GM19467 (cell line): Measurements from ENCODE around the gene ATAD2B.
"Not testable (repeated sequence)": the region's sequence is repeated elsewhere in the genome, so short reads cannot be mapped to it uniquely, and the experiment has no call there.

ENCODE experiments used
- ATAC-seq: cut with Tn5 transposase; IDR thresholded peaks from one replicate; pipeline ENCODE4 v1.9.1; 2021; ENCODE audit warnings: mild to moderate bottlenecking, moderate library complexity; ENCODE audit not compliant: unreplicated experiment

ATAD2B gene

DNA sequence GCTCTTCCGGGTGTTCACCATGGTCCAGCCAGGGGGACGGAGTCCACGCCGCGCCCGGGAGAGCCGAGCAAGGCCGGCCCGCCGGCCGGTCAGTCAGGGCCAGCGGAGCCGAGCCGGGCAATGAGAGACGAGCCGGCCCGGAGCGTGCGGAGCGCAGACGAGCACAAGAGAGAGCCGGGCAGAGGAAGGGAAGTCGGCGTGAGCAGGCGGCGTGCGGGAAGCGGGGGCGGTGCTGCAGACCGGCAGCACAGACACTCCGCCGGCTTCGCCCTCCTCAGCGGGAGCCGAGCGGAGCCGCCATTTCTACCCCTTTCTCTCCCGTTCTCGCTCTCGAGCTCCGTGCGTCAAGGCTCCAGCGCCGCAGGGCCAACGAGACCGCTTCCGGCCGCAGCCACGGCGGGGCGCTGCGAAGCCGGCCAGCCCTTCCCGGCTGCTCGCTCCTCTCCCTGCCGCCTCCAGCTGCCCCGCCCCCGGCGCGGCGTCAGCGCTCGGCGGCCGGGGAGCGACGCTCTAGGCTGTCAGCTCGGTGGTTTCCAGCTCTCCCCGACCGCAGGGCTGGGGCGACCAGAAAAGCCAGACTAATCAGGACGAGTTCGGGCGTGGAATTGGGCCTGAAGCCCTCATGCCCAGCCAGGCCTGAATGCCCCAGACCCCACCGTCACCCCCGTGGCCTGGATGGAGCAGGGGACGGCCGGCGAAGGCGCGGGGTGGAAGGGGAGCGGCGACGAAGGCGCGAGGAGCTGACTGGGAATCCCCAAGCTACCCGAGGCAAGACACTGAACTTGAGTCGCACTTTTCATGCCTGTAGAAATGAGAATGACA, at the start of gene ATAD2B:
ATAD2B (minus strand) TSS at position 374 of the 822 bp plus-strand sequence; CDS start at position 21, 353 bp downstream.
- peak; percentile 58 for ATAC-seq

DNA sequence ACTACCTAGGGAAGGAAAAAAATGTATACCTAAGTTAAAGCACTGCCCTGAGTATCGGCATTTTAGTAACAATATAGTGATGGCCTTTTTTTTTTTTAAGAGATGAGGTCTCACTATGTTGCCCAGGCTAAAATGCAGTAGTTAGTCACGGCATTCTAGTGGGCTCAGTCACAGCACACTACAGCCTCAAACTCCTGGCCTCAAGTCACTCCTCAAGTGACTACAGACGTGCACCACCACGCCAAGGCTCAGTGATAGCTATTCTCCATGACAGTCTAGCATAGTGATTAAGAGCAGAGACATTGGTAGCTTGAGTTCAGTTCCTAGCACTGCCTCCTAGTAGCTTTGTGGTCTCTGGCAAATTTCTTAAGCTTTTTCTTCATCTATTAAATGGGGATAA, 40.9 kb upstream of the ATAD2B start:
- no peak for ATAC-seq

GRCh38 chr2:23954325-23955014, 27.5 kb upstream of the ATAD2B start:
- ATAC-seq: no peak

DNA sequence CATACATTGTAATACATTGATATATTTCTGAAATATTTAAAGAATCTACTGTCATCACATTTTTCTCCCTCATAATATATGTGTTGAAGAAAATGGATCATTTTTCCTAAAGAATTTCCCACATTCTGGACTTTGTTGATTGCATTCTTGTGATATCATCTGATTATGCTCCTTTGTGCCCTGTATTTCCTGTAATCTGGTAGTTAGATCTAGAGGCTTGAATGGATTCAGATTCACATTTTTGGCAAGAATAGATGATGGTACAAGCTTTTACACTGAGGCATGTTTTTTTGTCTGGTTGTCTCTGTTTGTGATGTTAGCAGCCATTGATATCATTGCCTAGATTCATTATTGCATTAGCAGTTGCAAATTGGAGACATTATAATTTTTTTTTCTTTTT, 26.7 kb upstream of the ATAD2B start:
- ATAC-seq: no peak

- ATAC-seq: not testable (repeated sequence)
Measured at GRCh38 chr2:23952558-23952957, 25.6 kb upstream of the ATAD2B start.

GRCh38 chr2:23947350-23947749, 20.4 kb upstream of the ATAD2B start:
- no peak for ATAC-seq

DNA sequence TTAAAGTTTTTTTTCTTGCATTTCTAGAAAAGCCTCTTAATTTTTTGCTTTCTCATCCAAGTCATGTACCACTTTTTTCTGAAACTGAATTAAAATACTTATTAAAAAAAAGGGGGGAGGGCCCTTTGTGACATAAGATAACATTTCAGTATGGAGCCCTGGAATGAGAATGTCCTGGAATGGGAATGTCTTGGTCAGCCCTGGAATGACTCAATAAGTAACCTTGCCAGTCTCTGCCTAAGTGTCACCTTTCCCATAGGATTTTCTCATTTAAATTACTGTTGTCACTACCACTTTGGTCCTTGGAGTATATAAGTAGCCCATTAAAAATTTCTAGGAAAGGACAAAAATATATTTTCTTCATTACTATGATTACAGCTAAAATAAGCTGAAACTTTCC, 18.1 kb upstream of the ATAD2B start:
- ATAC-seq: no peak

DNA sequence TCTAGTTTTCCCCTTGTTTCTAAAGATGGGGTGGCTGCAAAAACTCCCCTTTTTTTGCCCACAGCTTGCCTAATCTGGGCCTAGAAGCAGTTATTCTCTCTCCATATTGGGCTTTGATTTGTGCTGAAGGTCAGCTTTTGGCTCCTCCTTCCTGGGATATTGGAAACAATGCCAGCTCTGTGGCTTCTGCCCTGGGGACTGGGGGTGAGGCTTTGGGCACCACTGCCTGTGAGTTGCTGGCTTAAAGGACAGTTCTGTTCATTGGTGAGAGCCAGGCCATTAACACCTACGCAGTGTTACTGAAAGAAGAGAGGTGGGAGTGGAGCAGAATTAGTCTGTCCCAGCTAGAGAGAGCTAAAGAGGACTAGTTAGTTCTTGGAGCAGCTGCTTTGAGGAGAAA, 17.6 kb upstream of the ATAD2B start:
- no peak for ATAC-seq

DNA sequence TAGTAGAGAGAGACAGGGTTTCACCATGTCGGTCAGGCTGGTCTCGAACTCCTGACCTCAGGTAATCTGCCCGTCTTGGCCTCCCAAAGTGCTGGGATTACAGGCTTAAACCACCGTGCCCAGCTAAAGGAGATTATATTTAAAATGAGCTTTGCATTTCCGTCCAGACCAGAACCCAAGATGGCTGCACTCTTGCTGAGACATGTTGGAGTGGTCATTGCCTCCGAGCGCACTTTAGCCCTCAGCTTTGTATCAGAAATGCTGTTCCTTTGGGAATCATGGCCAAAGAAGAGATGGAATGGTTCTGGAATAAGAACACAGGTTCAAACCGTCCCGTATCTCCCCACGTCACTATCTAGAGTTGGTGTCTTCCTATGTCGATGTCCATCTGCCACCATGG, 16.7 kb upstream of the ATAD2B start:
- no peak for ATAC-seq

GRCh38 chr2:23941644-23942043, 14.7 kb upstream of the ATAD2B start:
- ATAC-seq: no peak

GRCh38 chr2:23940718-23941620, 14.0 kb upstream of the ATAD2B start:
- peak; percentile 50 for ATAC-seq

DNA sequence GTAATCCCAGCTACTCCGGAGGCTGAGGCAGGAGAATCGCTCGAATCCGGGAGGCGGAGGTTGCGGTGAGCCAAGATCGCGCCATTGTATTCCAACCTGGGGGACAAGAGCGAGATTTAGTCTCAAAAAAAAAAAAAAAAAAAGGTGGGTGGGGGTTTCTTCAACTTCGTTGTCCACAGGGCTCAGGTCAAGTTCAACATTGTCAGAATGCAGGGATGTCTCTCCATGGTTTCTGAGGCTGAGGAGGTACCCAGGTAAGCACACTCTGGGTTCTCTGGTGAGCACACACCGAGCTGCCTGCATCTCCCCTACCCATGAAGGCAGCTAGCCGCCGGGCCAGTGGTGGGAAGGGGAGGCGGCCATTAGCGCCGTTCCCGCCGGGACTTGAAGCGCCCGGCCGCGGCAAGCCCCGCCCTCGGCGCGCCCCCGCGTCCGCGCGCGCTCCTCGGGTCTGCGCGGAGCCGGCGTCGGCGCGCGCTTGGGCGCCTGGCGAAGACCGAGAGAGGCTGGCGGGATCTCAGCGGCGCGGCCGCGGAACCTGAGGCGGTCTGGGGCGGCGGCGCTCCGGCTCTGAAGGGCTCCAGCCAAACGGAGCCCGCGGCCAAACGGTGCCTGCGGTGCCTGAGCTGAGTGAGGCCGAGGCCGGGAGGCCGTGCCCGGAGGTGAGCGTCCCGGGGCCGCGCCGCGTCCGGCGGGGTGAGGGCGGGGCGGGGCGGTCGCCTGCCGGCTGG, 13.2 kb upstream of the ATAD2B start, which contains the start of gene UBXN2A:
UBXN2A (plus strand) TSS at position 477 of the 731 bp plus-strand sequence. CDS start 17,852 bp downstream, outside the sequence.
- ATAC-seq: peak; percentile 63

DNA sequence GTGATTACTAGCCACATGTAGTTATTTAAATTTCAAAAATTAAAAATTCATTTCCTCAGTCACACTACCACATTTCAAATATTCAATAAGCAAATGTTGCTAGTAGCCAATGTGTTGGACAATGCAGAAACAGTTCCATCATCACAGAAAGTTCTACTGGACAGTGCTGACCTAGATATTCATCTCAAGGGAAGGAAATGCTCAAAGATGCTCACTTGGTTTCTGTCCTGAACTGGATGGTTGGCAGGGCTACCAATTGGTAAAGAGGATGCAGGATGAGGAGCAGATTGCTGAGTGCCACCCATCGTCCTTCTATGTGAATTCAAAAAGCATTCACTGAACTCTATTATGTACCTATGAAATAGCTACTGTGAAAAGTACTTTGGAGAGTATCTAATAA, 7.3 kb upstream of the ATAD2B start:
- ATAC-seq: no peak

DNA sequence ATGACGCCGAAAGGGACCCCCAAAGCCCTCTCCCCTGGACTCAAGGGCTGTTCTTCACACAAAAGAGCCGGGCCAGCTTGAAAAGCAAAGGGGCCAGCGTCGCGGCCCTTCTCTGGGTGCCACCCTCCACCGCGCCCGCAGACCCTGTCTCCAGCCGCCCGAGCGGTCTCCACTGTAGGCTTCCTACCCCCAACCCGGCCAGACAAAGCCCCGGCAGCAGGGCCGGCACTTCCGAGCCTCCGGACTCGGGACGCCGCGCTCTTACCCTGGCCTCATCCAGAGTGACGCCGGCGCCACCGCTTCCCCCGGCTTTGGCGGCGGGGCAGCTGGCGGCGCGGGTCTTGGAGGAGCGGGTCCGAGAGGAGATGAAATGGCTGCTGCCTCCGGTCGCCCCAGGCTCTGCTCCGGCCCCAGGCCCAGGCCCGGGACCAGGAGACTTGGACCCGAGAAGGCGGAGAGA, 603 bp downstream of the ATAD2B start:
- ATAC-seq: peak; percentile 28

GRCh38 chr2:23925702-23926289, 1.1 kb downstream of the ATAD2B start:
- ATAC-seq: peak; percentile 66

GRCh38 chr2:23924589-23925359, 2.1 kb downstream of the ATAD2B start:
- no peak for ATAC-seq

GRCh38 chr2:23918837-23919489, 8.0 kb downstream of the ATAD2B start:
- no peak for ATAC-seq

DNA sequence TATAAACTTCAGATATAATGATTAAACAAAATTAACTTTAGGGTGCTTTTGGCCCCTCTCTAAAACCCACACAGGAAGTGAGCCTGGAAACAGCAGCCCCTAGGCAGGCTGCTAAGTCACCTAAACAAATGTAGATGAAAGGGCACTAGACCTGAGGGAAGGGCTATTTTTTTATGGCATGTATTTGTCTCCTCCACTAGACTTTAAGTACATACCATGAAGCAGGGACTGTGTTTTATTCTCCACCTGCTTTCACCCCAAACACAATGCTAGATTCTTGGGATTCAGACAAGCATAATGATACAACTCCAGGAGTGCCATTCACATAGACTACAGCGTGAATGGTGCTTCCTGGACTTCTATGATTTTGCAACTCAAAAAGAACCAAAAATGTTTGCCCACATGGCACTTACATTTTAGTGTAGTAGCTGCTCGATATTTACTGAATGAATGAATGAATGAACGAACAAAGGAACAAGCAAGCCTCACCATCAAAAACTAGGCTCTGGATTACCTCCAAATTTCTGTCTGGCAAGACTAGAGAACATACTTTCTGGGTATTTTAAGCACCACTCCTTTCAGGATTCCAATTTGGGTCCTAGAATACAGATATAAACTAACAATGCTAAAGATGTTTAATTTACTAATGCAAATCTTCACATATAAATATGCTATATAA, 10.1 kb downstream of the ATAD2B start:
- ATAC-seq: no peak
